Neural cell (in vitro differentiated cells): Measurements from ENCODE around the gene FHL1. TPM values are rescaled to one million over a fixed set of nuclear protein-coding genes. Genes with fewer than 3 reads are reported as not detected.

Experiments used
- H2AFZ ChIP-seq: fragments of 200-600, 300-800 bp; sonication (generic), shearing (Covaris generic); 2 replicates; pipeline ENCODE4 v1.6.0; 2014; ENCODE audit warnings: low read depth, mild to moderate bottlenecking, antibody characterized with exemption, low read length, moderate library complexity
- H3F3A ChIP-seq: fragments of 200-600 bp; shearing (Covaris generic); 2 replicates; pipeline ENCODE4 v1.6.1; 2016; ENCODE audit warnings: mild to moderate bottlenecking, moderate library complexity, mixed read lengths, antibody characterized with exemption, low read length; ENCODE audit not compliant: insufficient read depth, poor library complexity, severe bottlenecking
- H3K27ac ChIP-seq: fragments of 200-600, 300-800 bp; sonication (generic), shearing (Covaris generic); 2 replicates; pipeline ENCODE4 v1.5.1; 2014; ENCODE audit warnings: mild to moderate bottlenecking, low read length, moderate library complexity
- H3K27me3 ChIP-seq: fragments of 300-800, 200-600 bp; sonication (generic), shearing (Covaris generic); 2 replicates; pipeline ENCODE4 v1.6.0; 2014; ENCODE audit warnings: mild to moderate bottlenecking, low read depth, low read length, moderate library complexity; ENCODE audit not compliant: insufficient read depth
- H3K36me3 ChIP-seq: fragments of 300-800, 200-600 bp; sonication (generic), shearing (Covaris generic); 2 replicates; pipeline ENCODE4 v1.5.1; 2014; ENCODE audit warnings: mild to moderate bottlenecking, antibody characterized with exemption, low read length, moderate library complexity; ENCODE audit not compliant: insufficient read depth
- H3K4me2 ChIP-seq: fragments of 300-800, 200-600 bp; sonication (generic), shearing (Covaris generic); 2 replicates; pipeline ENCODE4 v1.6.0; 2014; ENCODE audit warnings: mild to moderate bottlenecking, low read length
- H3K4me3 ChIP-seq: fragments of 300-800, 200-600 bp; sonication (generic), shearing (Covaris generic); 2 replicates; pipeline ENCODE4 v1.5.1; 2014; ENCODE audit warnings: mild to moderate bottlenecking, low read length, moderate library complexity
- H3K79me2 ChIP-seq: fragments of 200-600 bp; shearing (Covaris generic); replicated peaks from 2 replicates; pipeline ENCODE4 v1.6.0; 2014; ENCODE audit warnings: mild to moderate bottlenecking, low read length, moderate library complexity; ENCODE audit not compliant: insufficient read depth
- H3K9ac ChIP-seq: fragments of 300-800, 200-600 bp; sonication (generic), shearing (Covaris generic); 2 replicates; pipeline ENCODE4 v1.6.1; 2016; ENCODE audit warnings: mild to moderate bottlenecking, low read length, mixed read lengths
- H3K9me2 ChIP-seq: fragments of 200-600 bp; shearing (Covaris generic); 2 replicates; pipeline ENCODE4 v1.6.1; 2016; ENCODE audit warnings: mild to moderate bottlenecking, low read length, mixed read lengths; ENCODE audit not compliant: insufficient read depth
- H3K9me3 ChIP-seq: fragments of 200-600, 300-800 bp; sonication (generic), shearing (Covaris generic); 2 replicates; pipeline ENCODE4 v1.6.1; 2016; ENCODE audit warnings: mild to moderate bottlenecking, mixed run types, low read length, moderate library complexity, mixed read lengths
- H4K20me1 ChIP-seq: fragments of 200-600 bp; shearing (Covaris generic); 2 replicates; pipeline ENCODE4 v1.6.1; 2016; ENCODE audit warnings: mild to moderate bottlenecking, mixed run types; ENCODE audit not compliant: insufficient read depth
- CTCF ChIP-seq: fragments of 450-650 bp; IDR thresholded peaks from 2 replicates; pipeline ENCODE4 v1.5.1; 2014; ENCODE audit warnings: antibody characterized with exemption, mild to moderate bottlenecking, moderate library complexity; ENCODE audit not compliant: poor library complexity, severe bottlenecking
- EP300 ChIP-seq: fragments of 450-650 bp; conservative IDR thresholded peaks from 2 replicates; pipeline ENCODE4 v1.6.1; 2014; ENCODE audit warnings: antibody characterized with exemption, mild to moderate bottlenecking, moderate library complexity; ENCODE audit not compliant: poor library complexity, severe bottlenecking
- EZH2 ChIP-seq: fragments of 200-600, 300-800 bp; shearing (Covaris generic), sonication (generic); IDR thresholded peaks from 2 replicates; pipeline ENCODE4 v1.6.1; 2014; ENCODE audit warnings: antibody characterized with exemption, low read length, borderline replicate concordance, mild to moderate bottlenecking; ENCODE audit not compliant: insufficient read depth, poor library complexity, severe bottlenecking
- MXI1 ChIP-seq: fragments of 450-650 bp; conservative IDR thresholded peaks from 2 replicates; pipeline ENCODE4 v1.6.1; 2014; ENCODE audit warnings: antibody characterized with exemption, mild to moderate bottlenecking; ENCODE audit not compliant: poor library complexity, severe bottlenecking
- POLR2AphosphoS5 ChIP-seq: IDR thresholded peaks from 2 replicates; pipeline ENCODE4 v1.6.1; 2012
- RAD21 ChIP-seq: fragments of 450-650 bp; conservative IDR thresholded peaks from 2 replicates; pipeline ENCODE4 v1.6.1; 2014; ENCODE audit warnings: antibody characterized with exemption, mild to moderate bottlenecking, moderate library complexity
- SMC3 ChIP-seq: fragments of 450-650 bp; conservative IDR thresholded peaks from 2 replicates; pipeline ENCODE4 v1.6.1; 2014; ENCODE audit warnings: antibody characterized with exemption, mild to moderate bottlenecking, moderate library complexity; ENCODE audit not compliant: poor library complexity
- TAF1 ChIP-seq: IDR thresholded peaks from 2 replicates; pipeline ENCODE4 v1.6.1; 2012; ENCODE audit warnings: low read depth
- polyA plus RNA-seq: library from polyadenylated mRNA; depleted of rRNA; stranded (reverse); fragments of >200 nt; gene quantifications from 2 replicates; pipeline ENCODE4 v1.2.3, GENCODE V29; 2014
- TF ChIP-seq, protein P1 (sequence below): IDR thresholded peaks from 2 replicates; pipeline ENCODE4 v1.6.1; 2012; ENCODE audit warnings: borderline replicate concordance

Gene FHL1
- polyA plus RNA-seq, 1 donor from 2014 or later, result 235 TPM

- Histone ChIP-seq H3K4me2 (no peak overlapping the region), H3K36me3 (no peaks in the 10 kb centered on the region)
These were observed 46.4 kb downstream of the FHL1 start for GRCh38 chrX:136193771-136194170.

GRCh38 chrX:136194536-136194935 lies 47.2 kb downstream of the FHL1 start:
- Histone ChIP-seq H3K4me2 (no peak overlapping the region), H3F3A (no peaks in the 10 kb centered on the region), H2AFZ (no peak overlapping the region), H3K79me2 (no peaks in the 10 kb centered on the region), H3K27ac (no peak overlapping the region), H4K20me1 (no peaks in the 10 kb centered on the region), H3K9me2 (no peaks in the 10 kb centered on the region), H3K27me3 (no peaks in the 10 kb centered on the region), H3K4me3 (no peak overlapping the region), H3K9me3 (no peaks in the 10 kb centered on the region), H3K36me3 (no peaks in the 10 kb centered on the region), H3K9ac (no peak overlapping the region)
- no peak for TF ChIP-seq CTCF
- TF ChIP-seq SMC3, result no peak
- TF ChIP-seq EZH2, result no peak
- TF ChIP-seq TAF1, result no peak
- no peak for TF ChIP-seq EP300
- TF ChIP-seq MXI1, result no peak
- TF ChIP-seq, protein P1, sequence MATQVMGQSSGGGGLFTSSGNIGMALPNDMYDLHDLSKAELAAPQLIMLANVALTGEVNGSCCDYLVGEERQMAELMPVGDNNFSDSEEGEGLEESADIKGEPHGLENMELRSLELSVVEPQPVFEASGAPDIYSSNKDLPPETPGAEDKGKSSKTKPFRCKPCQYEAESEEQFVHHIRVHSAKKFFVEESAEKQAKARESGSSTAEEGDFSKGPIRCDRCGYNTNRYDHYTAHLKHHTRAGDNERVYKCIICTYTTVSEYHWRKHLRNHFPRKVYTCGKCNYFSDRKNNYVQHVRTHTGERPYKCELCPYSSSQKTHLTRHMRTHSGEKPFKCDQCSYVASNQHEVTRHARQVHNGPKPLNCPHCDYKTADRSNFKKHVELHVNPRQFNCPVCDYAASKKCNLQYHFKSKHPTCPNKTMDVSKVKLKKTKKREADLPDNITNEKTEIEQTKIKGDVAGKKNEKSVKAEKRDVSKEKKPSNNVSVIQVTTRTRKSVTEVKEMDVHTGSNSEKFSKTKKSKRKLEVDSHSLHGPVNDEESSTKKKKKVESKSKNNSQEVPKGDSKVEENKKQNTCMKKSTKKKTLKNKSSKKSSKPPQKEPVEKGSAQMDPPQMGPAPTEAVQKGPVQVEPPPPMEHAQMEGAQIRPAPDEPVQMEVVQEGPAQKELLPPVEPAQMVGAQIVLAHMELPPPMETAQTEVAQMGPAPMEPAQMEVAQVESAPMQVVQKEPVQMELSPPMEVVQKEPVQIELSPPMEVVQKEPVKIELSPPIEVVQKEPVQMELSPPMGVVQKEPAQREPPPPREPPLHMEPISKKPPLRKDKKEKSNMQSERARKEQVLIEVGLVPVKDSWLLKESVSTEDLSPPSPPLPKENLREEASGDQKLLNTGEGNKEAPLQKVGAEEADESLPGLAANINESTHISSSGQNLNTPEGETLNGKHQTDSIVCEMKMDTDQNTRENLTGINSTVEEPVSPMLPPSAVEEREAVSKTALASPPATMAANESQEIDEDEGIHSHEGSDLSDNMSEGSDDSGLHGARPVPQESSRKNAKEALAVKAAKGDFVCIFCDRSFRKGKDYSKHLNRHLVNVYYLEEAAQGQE, result no peak

More at GRCh38 chrX:136193771-136194170, 46.4 kb downstream of the FHL1 start:
- H3K4me3 ChIP-seq, result no peak overlapping the region
- H3K9me3 ChIP-seq, result no peaks in the 10 kb centered on the region
- no peaks in the 10 kb centered on the region for H4K20me1 ChIP-seq
- no peaks in the 10 kb centered on the region for H3K27me3 ChIP-seq
- no peak for TF ChIP-seq POLR2AphosphoS5
- no peaks in the 10 kb centered on the region for H3F3A ChIP-seq
- H3K79me2 ChIP-seq, result no peaks in the 10 kb centered on the region
- H3K9me2 ChIP-seq, result no peaks in the 10 kb centered on the region
- H3K27ac ChIP-seq, result no peak overlapping the region
- no peak overlapping the region for H3K9ac ChIP-seq
- no peak overlapping the region for H2AFZ ChIP-seq

DNA sequence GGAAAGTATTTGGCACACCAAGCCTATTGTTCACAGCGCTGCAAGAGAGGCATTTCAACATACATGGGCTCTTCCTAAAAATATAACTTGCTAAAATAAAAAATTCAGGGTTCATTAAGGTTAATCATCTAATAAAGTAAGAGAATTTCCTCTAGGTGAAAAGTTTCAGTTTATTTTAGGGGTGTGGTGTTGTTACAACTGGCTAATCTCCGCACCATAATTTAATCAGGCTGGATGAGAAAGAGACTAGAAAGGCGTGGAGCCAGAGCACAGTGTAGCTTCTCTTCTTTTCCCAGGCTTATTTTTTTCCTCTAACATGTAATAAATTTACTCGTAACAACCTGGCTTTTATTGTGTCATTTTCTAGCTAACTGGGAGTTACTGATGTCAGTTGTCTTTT lies 47.9 kb downstream of the FHL1 start:
- no peaks in the 10 kb centered on the region for H4K20me1 ChIP-seq
- no peaks in the 10 kb centered on the region for H3K27me3 ChIP-seq
- no peak overlapping the region for H3K4me3 ChIP-seq
- H3F3A ChIP-seq, result no peaks in the 10 kb centered on the region
- H3K36me3 ChIP-seq, result no peaks in the 10 kb centered on the region
- TF ChIP-seq RAD21 (no peak), CTCF (no peak)
- H3K4me2 ChIP-seq, result no peak overlapping the region
- H3K9ac ChIP-seq, result no peak overlapping the region
- no peak overlapping the region for H2AFZ ChIP-seq
- H3K27ac ChIP-seq, result no peak overlapping the region
- no peaks in the 10 kb centered on the region for H3K9me3 ChIP-seq
- no peaks in the 10 kb centered on the region for H3K79me2 ChIP-seq
- no peaks in the 10 kb centered on the region for H3K9me2 ChIP-seq
